H1 (cell line): ENCODE measurements around the gene CCDC121. TPM values are rescaled to one million over a fixed set of nuclear protein-coding genes. Genes with fewer than 3 reads are reported as not detected.

Source experiments
- CTCF ChIA-PET: fragments of 300-600 bp; sonication (Branson Sonifier 250); formaldehyde crosslinking; loops from one replicate; lab custom pipeline; 2021; ENCODE audit not compliant: partially characterized antibody; lab: Charles Lee
- POLR2A ChIA-PET: fragments of 300-600 bp; sonication (Branson Sonifier 250); formaldehyde crosslinking; loops from one replicate; lab custom pipeline; 2021; ENCODE audit warnings: inconsistent platforms; ENCODE audit not compliant: partially characterized antibody; lab: Charles Lee
- DNase-seq, 2 experiments: peaks; one replicate each; pipeline versions ENCODE4 v3.0.0 to v3.0.0-alpha.2; 2010 to 2022; ENCODE audit warnings: low spot score in 2 of 2, low read depth in 1 of 2, mixed read lengths in 1 of 2
- FAIRE-seq: peaks from 2 replicates; lab custom pipeline; 2011; peaks lifted over from hg19 to GRCh38; lab: Jason Lieb, UNC
- H2AFZ ChIP-seq: 2 replicates; pipeline ENCODE4 v1.8.1; 2012; ENCODE audit warnings: low read length, inconsistent platforms
- H2AK5ac ChIP-seq: 2 replicates; pipeline ENCODE4 v1.6.1; 2013; ENCODE audit warnings: low read depth, low read length
- H2BK120ac ChIP-seq: replicated peaks from 2 replicates; pipeline ENCODE3; 2013; ENCODE audit warnings: low read depth, low read length, inconsistent platforms
- H2BK12ac ChIP-seq: 2 replicates; pipeline ENCODE4 v1.6.1; 2013; ENCODE audit warnings: low read depth, low read length
- H2BK15ac ChIP-seq: 2 replicates; pipeline ENCODE4 v1.6.1; 2013; ENCODE audit warnings: low read length
- H2BK20ac ChIP-seq: 2 replicates; pipeline ENCODE4 v1.6.1; 2013; ENCODE audit warnings: low read length
- H2BK5ac ChIP-seq: 2 replicates; pipeline ENCODE4 v1.6.1; 2013; ENCODE audit warnings: low read depth, low read length
- H3K14ac ChIP-seq: 2 replicates; pipeline ENCODE4 v1.6.1; 2013; ENCODE audit warnings: inconsistent platforms; ENCODE audit not compliant: insufficient read length
- H3K18ac ChIP-seq: 2 replicates; pipeline ENCODE4 v1.6.1; 2013; ENCODE audit warnings: low read length; ENCODE audit errors: extremely low read depth
- H3K23ac ChIP-seq: 2 replicates; pipeline ENCODE4 v1.6.1; 2013; ENCODE audit warnings: inconsistent platforms; ENCODE audit not compliant: insufficient read length
- H3K23me2 ChIP-seq: 2 replicates; pipeline ENCODE4 v1.6.1; 2013; ENCODE audit warnings: low read depth, low read length
- H3K27ac ChIP-seq: 2 replicates; pipeline ENCODE4 v1.6.1; 2011; ENCODE audit warnings: low read depth, low read length, inconsistent platforms
- H3K27me3 ChIP-seq, 4 experiments: replicated peaks in 1 of 4; 1 replicate in 1 of 4; 2 replicates in 3 of 4; pipeline versions ENCODE4 v1.6.1 to v1.8.1; 2011 to 2013; ENCODE audit warnings: low read length in 3 of 4, mild to moderate bottlenecking in 3 of 4, inconsistent platforms in 2 of 4, mixed read lengths in 2 of 4, moderate library complexity in 1 of 4; ENCODE audit not compliant: control insufficient read depth in 3 of 4, insufficient read depth in 3 of 4; ENCODE audit errors: extremely low read depth in 1 of 4
- H3K36me3 ChIP-seq, 4 experiments: 2 replicates each; pipeline versions ENCODE4 v1.6.1 to v1.8.1; 2011 to 2013; ENCODE audit warnings: mild to moderate bottlenecking in 4 of 4, low read length in 3 of 4, moderate library complexity in 2 of 4, control low read depth in 1 of 4, inconsistent platforms in 1 of 4; ENCODE audit not compliant: insufficient read depth in 4 of 4, control insufficient read depth in 2 of 4
- H3K4ac ChIP-seq: replicated peaks from 2 replicates; pipeline ENCODE3; 2013; ENCODE audit warnings: low read length, low read depth, mixed read lengths, inconsistent platforms; ENCODE audit not compliant: insufficient read length
- H3K4me1 ChIP-seq, 4 experiments: replicated peaks in 1 of 4; 1 replicate in 1 of 4; 2 replicates in 3 of 4; pipeline versions ENCODE4 v1.6.1 to v1.8.1; 2011 to 2013; ENCODE audit warnings: low read length in 3 of 4, inconsistent platforms in 2 of 4, mixed read lengths in 1 of 4; ENCODE audit not compliant: insufficient read depth in 4 of 4, control insufficient read depth in 3 of 4
- H3K4me2 ChIP-seq, 2 experiments: 2 replicates each; pipeline versions ENCODE4 v1.6.1 to v1.8.1; 2011 to 2013; ENCODE audit warnings: low read depth in 2 of 2, low read length in 2 of 2, control low read depth in 1 of 2, inconsistent platforms in 1 of 2, mild to moderate bottlenecking in 1 of 2; ENCODE audit not compliant: insufficient read depth in 1 of 2
- H3K4me3 ChIP-seq, 4 experiments: fragments of 200-600, 300-600 bp in 1 of 4; sonication (generic), shearing (Covaris generic), sonication (Bioruptor Twin) in 1 of 4; 2 replicates each; pipeline versions ENCODE4 v1.5.1 to v1.8.1; 2011 to 2016; ENCODE audit warnings: low read length in 4 of 4, low read depth in 3 of 4, control low read depth in 2 of 4, inconsistent platforms in 2 of 4, mild to moderate bottlenecking in 2 of 4, mixed read lengths in 1 of 4, moderate library complexity in 1 of 4; ENCODE audit not compliant: insufficient read depth in 2 of 4; ENCODE audit errors: extremely low read depth in 1 of 4
- H3K56ac ChIP-seq: replicated peaks from 2 replicates; pipeline ENCODE3; 2013; ENCODE audit warnings: low read depth, mild to moderate bottlenecking, mixed read lengths, low read length, inconsistent platforms; ENCODE audit not compliant: insufficient read length
- H3K79me1 ChIP-seq: 2 replicates; pipeline ENCODE4 v1.6.1; 2013; ENCODE audit warnings: low read depth, low read length, control low read depth
- H3K79me2 ChIP-seq, 2 experiments: 2 replicates each; pipeline versions ENCODE4 v1.6.1 to v1.8.1; 2012 to 2013; ENCODE audit warnings: low read length in 2 of 2, mild to moderate bottlenecking in 2 of 2, inconsistent platforms in 1 of 2; ENCODE audit not compliant: insufficient read depth in 2 of 2, control insufficient read depth in 1 of 2
- H3K9ac ChIP-seq, 4 experiments: replicated peaks in 1 of 4; 1 replicate in 1 of 4; 2 replicates in 3 of 4; pipeline versions ENCODE4 v1.6.1 to v1.8.1; 2011 to 2013; ENCODE audit warnings: low read depth in 3 of 4, low read length in 3 of 4, control low read depth in 2 of 4, mild to moderate bottlenecking in 2 of 4, moderate library complexity in 2 of 4, inconsistent platforms in 1 of 4; ENCODE audit errors: extremely low read depth in 1 of 4
- H3K9me3 ChIP-seq, 2 experiments: 2 replicates each; pipeline versions ENCODE4 v1.6.1 to v1.8.1; 2012 to 2013; ENCODE audit warnings: mild to moderate bottlenecking in 2 of 2, moderate library complexity in 2 of 2, control low read depth in 1 of 2, inconsistent platforms in 1 of 2, low read depth in 1 of 2, low read length in 1 of 2, mixed read lengths in 1 of 2; ENCODE audit not compliant: insufficient read depth in 2 of 2
- H4K20me1 ChIP-seq, 2 experiments: replicated peaks in 1 of 2; 2 replicates each; pipeline versions ENCODE3 to v1.8.1; 2011 to 2013; ENCODE audit warnings: inconsistent platforms in 2 of 2, low read length in 2 of 2, mild to moderate bottlenecking in 1 of 2; ENCODE audit not compliant: insufficient read depth in 2 of 2, control insufficient read depth in 1 of 2
- H4K5ac ChIP-seq: 2 replicates; pipeline ENCODE4 v1.6.1; 2013; ENCODE audit warnings: low read length, low read depth, mixed read lengths, inconsistent platforms; ENCODE audit not compliant: insufficient read length
- H4K8ac ChIP-seq: 2 replicates; pipeline ENCODE4 v1.8.0; 2013; ENCODE audit warnings: mild to moderate bottlenecking, moderate library complexity, low read length, inconsistent platforms; ENCODE audit not compliant: insufficient read depth; ENCODE audit errors: extremely low read depth
- H4K91ac ChIP-seq: replicated peaks from 2 replicates; pipeline ENCODE3; 2013; ENCODE audit warnings: low read length, mixed read lengths, inconsistent platforms; ENCODE audit not compliant: insufficient read length
- ATF2 ChIP-seq: IDR thresholded peaks from 2 replicates; pipeline ENCODE4 v1.6.1; 2012; ENCODE audit warnings: low read length, inconsistent platforms
- BRCA1 ChIP-seq: IDR thresholded peaks from 2 replicates; pipeline ENCODE4 v1.6.1; 2012; ENCODE audit warnings: low read depth, low read length, improper control_type of control experiment
- MAFK ChIP-seq: IDR thresholded peaks from 2 replicates; pipeline ENCODE4 v1.6.1; 2012; ENCODE audit warnings: low read depth, mild to moderate bottlenecking, improper control_type of control experiment, low read length
- YY1 ChIP-seq: IDR thresholded peaks from 2 replicates; pipeline ENCODE4 v1.6.1; 2011; ENCODE audit warnings: low read depth, mild to moderate bottlenecking, low read length
- WGBS, 2 experiments: shearing (Covaris generic) in 1 of 2; methylation state at CpG; one replicate each; pipeline versions ENCODE4 v1.1.6 to v1.1.7; 2013 to 2015; ENCODE audit warnings: low lambda C conversion rate in 2 of 2, mixed read lengths in 2 of 2, inconsistent platforms in 1 of 2, low coverage in 1 of 2, missing lambda C conversion rate in 1 of 2; ENCODE audit not compliant: insufficient replicate concordance in 2 of 2, insufficient coverage in 1 of 2, insufficient read length in 1 of 2; ENCODE audit errors: extremely low coverage in 1 of 2, missing lambda C conversion rate in 1 of 2; 5-methylcytosine and 5-hydroxymethylcytosine counted together
- polyA plus RNA-seq, 7 experiments: library from polyadenylated mRNA; depleted of rRNA in 3 of 7; stranded (reverse) in 5 of 7; unstranded in 2 of 7; fragments of >200 nt in 5 of 7; fragments of 200-250 nt in 2 of 7; gene quantifications; 1 replicate in 5 of 7; 2 replicates in 1 of 7; 4 replicates in 1 of 7; pipeline versions ENCODE4 v1.2.1 to v1.2.3, GENCODE V29; 2011 to 2013; ENCODE audit warnings: missing spikeins in 2 of 7, mixed read lengths in 2 of 7
- total RNA-seq: library from RNA; stranded (reverse); fragmentation: NEBNext Ultra II Directional; extraction: Animal tissue kit (Norgen Biotek cat#: 25700); gene quantifications from 2 replicates; pipeline ENCODE4 v1.2.1, GENCODE V29; 2021

Gene CCDC121
- total and polyA plus RNA-seq, 2 of the 8 experiments (the other 6 are each of a cell fraction or from before 2014, with no cell fraction given) = 0.68 to 1.5 TPM

- Histone ChIP-seq H3K4ac (no peak overlapping the region), H3K79me2 (no peaks in the 10 kb centered on the region), H3K23me2 (no peaks in the 10 kb centered on the region)
- no peak for DNase-seq
- TF ChIP-seq BRCA1 = no peak
- TF ChIP-seq MAFK = no peak
- no peak for TF ChIP-seq ATF2
- no peak for TF ChIP-seq YY1
- TF ChIP-seq, all 59 proteins: peak for 0
- Histone ChIP-seq H3K4me3 (no peak overlapping the region), H3K14ac (no peak overlapping the region), H3K23ac (no peak overlapping the region), H2BK12ac (no peak overlapping the region), H3K9ac (no peak overlapping the region), H3K18ac (no peak overlapping the region), H3K27me3 (no peaks in the 10 kb centered on the region), H4K91ac (no peak overlapping the region), H3K36me3 (peaks cover 19 to 62% (median 54%) of the 10 kb centered on the region in 4 experiments), H2BK120ac (no peak overlapping the region), H3K27ac (no peak overlapping the region), H2AFZ (no peak overlapping the region), H3K4me2 (no peak overlapping the region), H4K8ac (no peak overlapping the region), H4K5ac (no peak overlapping the region), H2BK20ac (no peak overlapping the region), H4K20me1 (peaks cover 0 to 2% of the 10 kb centered on the region in 2 experiments), H3K79me1 (no peaks in the 10 kb centered on the region), H3K9me3 (no peaks in the 10 kb centered on the region), H2AK5ac (no peak overlapping the region), H3K56ac (no peak overlapping the region), H2BK15ac (no peak overlapping the region), H2BK5ac (no peak overlapping the region), H3K4me1 (no peaks in the 10 kb centered on the region)
- CTCF ChIA-PET = no interaction called here
- POLR2A ChIA-PET = interaction anchor here (1.0 to 2.2 kb wide), 2 partner anchors 10 to 152 kb away, joined by 3 to 6 read pairs; no protein-coding TSS in a partner anchor
- FAIRE-seq = no peak
- WGBS, 2 experiments = 88% methylated on average over 3 of the region's 3 CpGs; no CpG with 5 or more reads in 1 of the 2 experiments
Measured at GRCh38 chr2:27638037-27638637, 9.3 kb upstream of the CCDC121 start.
